ENCODE data around the gene CCDC85C.

DNA sequence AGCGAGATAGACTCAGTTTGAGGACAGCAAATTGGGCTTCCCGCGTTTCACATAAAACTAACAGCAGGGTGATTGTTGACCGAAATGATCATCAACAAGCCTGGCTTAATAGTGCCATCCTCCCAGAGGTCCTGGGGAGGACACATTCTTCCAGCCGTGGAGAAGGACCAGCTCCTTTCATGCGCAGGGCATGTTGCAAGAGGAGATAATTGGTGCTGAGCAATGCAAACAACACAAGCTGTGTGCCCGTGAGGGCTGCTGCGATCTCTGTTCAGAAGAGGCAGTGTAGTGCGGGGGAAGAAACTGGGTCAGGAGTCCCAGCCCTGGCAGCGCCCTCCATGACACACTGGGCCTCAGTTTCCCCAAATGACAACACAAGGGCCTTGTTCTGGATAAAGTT lies 54.3 kb downstream of the CCDC85C start:
- TF ChIP-seq POLR2A (IDR thresholded peaks at IDR 0.05) = no peak
- TF ChIP-seq, protein P1, sequence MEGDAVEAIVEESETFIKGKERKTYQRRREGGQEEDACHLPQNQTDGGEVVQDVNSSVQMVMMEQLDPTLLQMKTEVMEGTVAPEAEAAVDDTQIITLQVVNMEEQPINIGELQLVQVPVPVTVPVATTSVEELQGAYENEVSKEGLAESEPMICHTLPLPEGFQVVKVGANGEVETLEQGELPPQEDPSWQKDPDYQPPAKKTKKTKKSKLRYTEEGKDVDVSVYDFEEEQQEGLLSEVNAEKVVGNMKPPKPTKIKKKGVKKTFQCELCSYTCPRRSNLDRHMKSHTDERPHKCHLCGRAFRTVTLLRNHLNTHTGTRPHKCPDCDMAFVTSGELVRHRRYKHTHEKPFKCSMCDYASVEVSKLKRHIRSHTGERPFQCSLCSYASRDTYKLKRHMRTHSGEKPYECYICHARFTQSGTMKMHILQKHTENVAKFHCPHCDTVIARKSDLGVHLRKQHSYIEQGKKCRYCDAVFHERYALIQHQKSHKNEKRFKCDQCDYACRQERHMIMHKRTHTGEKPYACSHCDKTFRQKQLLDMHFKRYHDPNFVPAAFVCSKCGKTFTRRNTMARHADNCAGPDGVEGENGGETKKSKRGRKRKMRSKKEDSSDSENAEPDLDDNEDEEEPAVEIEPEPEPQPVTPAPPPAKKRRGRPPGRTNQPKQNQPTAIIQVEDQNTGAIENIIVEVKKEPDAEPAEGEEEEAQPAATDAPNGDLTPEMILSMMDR (IDR thresholded peaks at IDR 0.05) = no peak
